ENCODE results near the gene SYDE2.
"Not testable (repeated sequence)": the region's sequence is repeated elsewhere in the genome, so short reads cannot be mapped to it uniquely, and the experiment has no call there.

Gene SYDE2

DNA sequence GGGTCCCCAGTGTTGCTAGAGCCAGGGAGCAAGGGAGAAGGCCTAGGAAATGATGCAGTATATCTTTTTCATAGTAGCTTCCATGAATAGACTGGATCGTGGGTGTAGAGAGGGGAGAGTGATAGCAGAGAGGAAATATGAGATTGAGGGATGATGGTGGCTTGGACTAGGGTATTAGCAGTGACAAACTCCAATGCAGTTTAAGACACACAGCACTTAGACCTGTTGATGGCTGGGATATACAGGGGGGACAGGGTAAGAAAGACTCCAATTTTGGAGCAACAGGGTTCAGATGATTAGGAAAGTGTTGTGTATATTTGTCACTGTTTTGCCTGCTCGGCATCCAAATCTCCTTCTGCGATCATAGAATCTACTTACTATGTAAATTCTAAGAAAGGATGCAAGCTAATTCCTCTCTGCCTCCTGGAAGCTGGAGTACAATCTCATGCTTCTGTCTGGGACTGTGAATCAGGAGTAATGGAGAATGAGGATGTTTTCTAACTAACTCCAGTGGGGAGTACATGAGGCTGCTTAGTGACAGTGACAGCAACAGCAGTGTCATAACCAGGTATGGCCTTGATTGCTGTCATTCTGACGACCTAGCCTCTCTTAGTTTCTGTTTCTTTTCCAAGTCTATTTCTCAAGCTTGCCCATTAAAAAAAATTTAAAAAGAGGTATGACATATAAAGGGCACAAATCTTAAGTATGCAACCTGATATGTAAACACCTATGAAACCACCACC lies 47.5 kb downstream of the SYDE2 start:
- peaks cover 8% of the 10 kb centered on the region for H3K4me1 ChIP-seq (ENCODE audit: control insufficient read depth, insufficient read depth, low read length)
- H3K36me3 ChIP-seq (ENCODE audit: control insufficient read depth, insufficient read depth, low read length), result no peaks in the 10 kb centered on the region
- H3K4me3 ChIP-seq (ENCODE audit: low read depth, low read length), result no peak overlapping the region
- H3K27me3 ChIP-seq (ENCODE audit: control insufficient read depth, insufficient read depth, low read length), result no peaks in the 10 kb centered on the region
- H3K9ac ChIP-seq (ENCODE audit: low read depth, low read length), result no peak overlapping the region
- no peaks in the 10 kb centered on the region for H3K9me3 ChIP-seq (ENCODE audit: control insufficient read depth, insufficient read depth, low read length)

GRCh38 chr1:85151446-85151845 lies 49.4 kb downstream of the SYDE2 start:
- Histone ChIP-seq H3K9me3 (ENCODE audit: control insufficient read depth, insufficient read depth, low read length) (no peaks in the 10 kb centered on the region), H3K27me3 (ENCODE audit: control insufficient read depth, insufficient read depth, low read length) (no peaks in the 10 kb centered on the region), H3K9ac (ENCODE audit: low read depth, low read length) (no peak overlapping the region), H3K4me1 (ENCODE audit: control insufficient read depth, insufficient read depth, low read length) (peaks cover 11% of the 10 kb centered on the region), H3K4me3 (ENCODE audit: low read depth, low read length) (no peak overlapping the region), H3K36me3 (ENCODE audit: control insufficient read depth, insufficient read depth, low read length) (no peaks in the 10 kb centered on the region)

DNA sequence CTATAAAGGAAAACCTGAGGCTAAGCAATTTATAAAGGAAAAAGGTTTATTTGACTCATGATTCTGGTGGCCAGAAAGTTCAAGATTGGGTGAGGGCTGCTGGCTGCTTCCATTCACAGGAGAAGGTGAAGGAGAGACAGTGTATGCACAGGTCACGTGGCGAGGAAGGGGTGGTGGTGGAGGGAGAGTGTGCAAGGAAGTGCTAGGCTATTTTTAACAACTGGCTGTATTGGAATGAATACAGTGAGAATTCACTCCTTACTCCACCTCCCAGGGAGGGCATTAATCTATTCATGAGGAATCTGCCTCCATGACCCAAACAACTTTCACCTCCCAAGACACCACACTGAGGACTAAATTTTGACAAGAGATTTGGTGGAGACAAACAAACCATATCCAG lies 51.0 kb downstream of the SYDE2 start:
- H3K27me3 ChIP-seq (ENCODE audit: control insufficient read depth, insufficient read depth, low read length), result no peaks in the 10 kb centered on the region

GRCh38 chr1:85148524-85149250 lies 52.1 kb downstream of the SYDE2 start:
- no peak overlapping the region for H3K4me3 ChIP-seq (ENCODE audit: low read depth, low read length)
- H3K9ac ChIP-seq (ENCODE audit: low read depth, low read length), result no peak overlapping the region
- H3K36me3 ChIP-seq (ENCODE audit: control insufficient read depth, insufficient read depth, low read length), result no peaks in the 10 kb centered on the region
- no peaks in the 10 kb centered on the region for H3K27me3 ChIP-seq (ENCODE audit: control insufficient read depth, insufficient read depth, low read length)
- peaks cover 20% of the 10 kb centered on the region for H3K4me1 ChIP-seq (ENCODE audit: control insufficient read depth, insufficient read depth, low read length)
- H3K9me3 ChIP-seq (ENCODE audit: control insufficient read depth, insufficient read depth, low read length), result no peaks in the 10 kb centered on the region

More for the DNA sequence above, 51.0 kb downstream of the SYDE2 start:
- no peaks in the 10 kb centered on the region for H3K9me3 ChIP-seq (ENCODE audit: control insufficient read depth, insufficient read depth, low read length)
- peaks cover 14% of the 10 kb centered on the region for H3K4me1 ChIP-seq (ENCODE audit: control insufficient read depth, insufficient read depth, low read length)
- H3K36me3 ChIP-seq (ENCODE audit: control insufficient read depth, insufficient read depth, low read length), result no peaks in the 10 kb centered on the region
- H3K9ac ChIP-seq (ENCODE audit: low read depth, low read length), result no peak overlapping the region
- H3K4me3 ChIP-seq (ENCODE audit: low read depth, low read length), result no peak overlapping the region

DNA sequence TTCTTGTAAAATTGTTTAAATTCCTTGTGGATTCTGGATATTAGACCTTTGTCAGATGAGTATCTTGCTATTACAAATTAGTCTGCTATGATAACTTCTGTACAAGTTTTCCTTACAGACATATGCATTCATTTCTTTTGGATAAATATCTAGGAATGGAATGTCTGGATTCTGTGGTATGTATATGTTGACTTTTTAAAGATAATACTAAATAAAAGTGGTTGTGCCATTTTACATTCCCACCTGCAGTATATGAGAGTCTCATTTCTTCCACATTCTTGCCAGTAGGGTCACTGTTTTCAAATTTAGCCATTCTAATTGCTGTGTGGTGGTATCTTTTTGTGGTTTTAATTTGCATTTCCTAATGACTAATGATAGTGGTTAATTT lies 53.9 kb downstream of the SYDE2 start:
- Histone ChIP-seq H3K9me3 (ENCODE audit: control insufficient read depth, insufficient read depth, low read length) (no peaks in the 10 kb centered on the region), H3K36me3 (ENCODE audit: control insufficient read depth, insufficient read depth, low read length) (no peaks in the 10 kb centered on the region), H3K9ac (ENCODE audit: low read depth, low read length) (no peak overlapping the region), H3K27me3 (ENCODE audit: control insufficient read depth, insufficient read depth, low read length) (no peaks in the 10 kb centered on the region), H3K4me3 (ENCODE audit: low read depth, low read length) (no peak overlapping the region), H3K4me1 (ENCODE audit: control insufficient read depth, insufficient read depth, low read length) (peaks cover 20% of the 10 kb centered on the region)

- H3K27me3 ChIP-seq (ENCODE audit: control insufficient read depth, insufficient read depth, low read length); H3K4me3 ChIP-seq (ENCODE audit: low read depth, low read length); H3K36me3 ChIP-seq (ENCODE audit: control insufficient read depth, insufficient read depth, low read length); H3K9ac ChIP-seq (ENCODE audit: low read depth, low read length); H3K9me3 ChIP-seq (ENCODE audit: control insufficient read depth, insufficient read depth, low read length): not testable (repeated sequence)
- peaks cover 20% of the 10 kb centered on the region for H3K4me1 ChIP-seq (ENCODE audit: control insufficient read depth, insufficient read depth, low read length)
These were observed 54.4 kb downstream of the SYDE2 start for GRCh38 chr1:85146298-85146971.

DNA sequence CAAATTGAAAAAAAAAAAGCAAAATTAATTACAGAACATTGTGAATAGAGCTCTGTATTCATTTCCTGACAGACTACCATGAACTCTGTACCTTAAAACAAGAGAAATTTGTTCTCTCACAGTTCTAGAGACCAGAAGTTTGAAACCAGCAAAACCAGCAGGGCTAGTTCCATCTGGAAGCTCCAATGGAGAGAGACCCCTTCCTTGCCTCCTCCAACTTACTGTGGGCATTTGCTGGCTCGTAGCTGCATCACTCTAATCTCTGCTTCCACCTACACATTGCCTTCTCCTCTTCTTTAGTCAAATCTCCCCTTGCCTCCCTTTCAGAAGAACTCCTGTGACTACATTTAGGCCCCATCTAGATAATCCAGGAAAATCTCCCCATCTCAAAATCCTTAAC lies 56.5 kb downstream of the SYDE2 start:
- Histone ChIP-seq H3K27me3 (ENCODE audit: control insufficient read depth, insufficient read depth, low read length) (no peaks in the 10 kb centered on the region), H3K4me3 (ENCODE audit: low read depth, low read length) (no peak overlapping the region), H3K9ac (ENCODE audit: low read depth, low read length) (no peak overlapping the region), H3K9me3 (ENCODE audit: control insufficient read depth, insufficient read depth, low read length) (no peaks in the 10 kb centered on the region), H3K36me3 (ENCODE audit: control insufficient read depth, insufficient read depth, low read length) (no peaks in the 10 kb centered on the region), H3K4me1 (ENCODE audit: control insufficient read depth, insufficient read depth, low read length) (peaks cover 14% of the 10 kb centered on the region)

- no peaks in the 10 kb centered on the region for H3K36me3 ChIP-seq (ENCODE audit: control insufficient read depth, insufficient read depth, low read length)
- peaks cover 9% of the 10 kb centered on the region for H3K4me1 ChIP-seq (ENCODE audit: control insufficient read depth, insufficient read depth, low read length)
- no peaks in the 10 kb centered on the region for H3K27me3 ChIP-seq (ENCODE audit: control insufficient read depth, insufficient read depth, low read length)
- no peak overlapping the region for H3K4me3 ChIP-seq (ENCODE audit: low read depth, low read length)
- H3K9me3 ChIP-seq (ENCODE audit: control insufficient read depth, insufficient read depth, low read length), result no peaks in the 10 kb centered on the region
- H3K9ac ChIP-seq (ENCODE audit: low read depth, low read length), result no peak overlapping the region
These were observed 58.1 kb downstream of the SYDE2 start for GRCh38 chr1:85142753-85143152.

DNA sequence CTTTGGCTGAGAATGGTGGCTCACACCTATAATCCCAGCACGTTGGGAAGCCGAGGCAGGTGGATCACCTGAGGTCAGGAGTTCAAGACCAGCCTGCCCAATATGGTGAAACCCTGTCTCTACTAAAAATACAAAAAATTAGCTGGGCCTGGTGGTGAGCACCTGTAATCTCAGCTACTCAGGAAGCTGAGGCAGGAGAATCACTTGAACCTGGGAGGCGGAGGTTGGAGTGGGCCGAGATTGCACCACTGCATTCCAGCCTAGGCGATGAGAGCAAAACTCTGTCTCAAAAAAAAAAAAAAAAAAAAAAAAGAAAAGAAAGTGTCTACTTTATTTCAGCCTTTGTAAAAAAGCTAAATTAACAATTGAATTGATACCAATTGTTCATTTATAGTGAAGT lies 62.4 kb downstream of the SYDE2 start:
- not testable (repeated sequence) for H3K9ac ChIP-seq (ENCODE audit: low read depth, low read length); H3K27me3 ChIP-seq (ENCODE audit: control insufficient read depth, insufficient read depth, low read length); H3K9me3 ChIP-seq (ENCODE audit: control insufficient read depth, insufficient read depth, low read length); H3K36me3 ChIP-seq (ENCODE audit: control insufficient read depth, insufficient read depth, low read length); H3K4me1 ChIP-seq (ENCODE audit: control insufficient read depth, insufficient read depth, low read length); H3K4me3 ChIP-seq (ENCODE audit: low read depth, low read length)

DNA sequence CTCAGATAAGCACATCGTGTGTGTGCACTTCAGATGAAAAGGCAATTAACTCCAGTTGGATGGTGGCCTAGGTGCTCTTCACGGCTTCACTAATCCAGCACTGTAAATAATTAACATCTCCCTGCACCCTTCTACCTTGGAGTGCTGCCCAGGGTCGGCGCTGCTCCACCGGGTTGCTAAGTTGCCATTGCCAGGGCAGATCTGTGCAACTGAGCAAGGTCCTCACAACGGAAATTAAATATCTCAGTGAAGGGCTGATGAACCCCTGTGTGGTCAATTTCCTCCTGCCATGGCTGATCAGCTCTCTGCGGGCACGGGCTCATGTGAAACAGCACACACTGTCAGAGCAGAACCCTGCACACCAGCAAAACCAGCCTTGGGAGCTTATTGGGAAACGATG lies 63.2 kb downstream of the SYDE2 start:
- no peaks in the 10 kb centered on the region for H3K4me1 ChIP-seq (ENCODE audit: control insufficient read depth, insufficient read depth, low read length)
- no peaks in the 10 kb centered on the region for H3K27me3 ChIP-seq (ENCODE audit: control insufficient read depth, insufficient read depth, low read length)
- H3K9ac ChIP-seq (ENCODE audit: low read depth, low read length), result no peak overlapping the region
- no peaks in the 10 kb centered on the region for H3K9me3 ChIP-seq (ENCODE audit: control insufficient read depth, insufficient read depth, low read length)
- no peak overlapping the region for H3K4me3 ChIP-seq (ENCODE audit: low read depth, low read length)
- H3K36me3 ChIP-seq (ENCODE audit: control insufficient read depth, insufficient read depth, low read length), result no peaks in the 10 kb centered on the region

DNA sequence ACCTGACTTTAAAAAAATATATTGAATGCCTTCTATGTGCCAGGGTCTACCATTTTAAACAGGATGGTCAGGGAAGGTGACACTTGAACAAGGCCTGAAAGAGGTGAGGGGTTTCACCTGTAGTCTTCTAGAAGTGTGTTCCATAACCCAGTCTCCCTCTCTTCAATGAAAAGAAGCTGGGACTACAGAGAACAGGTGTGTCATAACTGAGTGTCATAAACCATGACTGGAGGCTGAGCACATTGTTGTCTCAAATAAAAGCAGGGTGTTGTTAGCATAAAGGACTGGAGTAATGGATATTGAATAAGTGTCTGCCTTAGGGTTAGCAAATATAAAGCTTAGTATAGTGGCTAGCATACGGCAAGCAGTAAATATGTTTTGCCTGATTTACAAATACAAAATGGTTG lies 65.4 kb downstream of the SYDE2 start:
- Histone ChIP-seq H3K4me1 (ENCODE audit: control insufficient read depth, insufficient read depth, low read length) (no peaks in the 10 kb centered on the region), H3K9me3 (ENCODE audit: control insufficient read depth, insufficient read depth, low read length) (no peaks in the 10 kb centered on the region), H3K9ac (ENCODE audit: low read depth, low read length) (no peak overlapping the region), H3K4me3 (ENCODE audit: low read depth, low read length) (no peak overlapping the region), H3K27me3 (ENCODE audit: control insufficient read depth, insufficient read depth, low read length) (no peaks in the 10 kb centered on the region), H3K36me3 (ENCODE audit: control insufficient read depth, insufficient read depth, low read length) (no peaks in the 10 kb centered on the region)
